ENCODE measurements around the gene NCKAP5.

The NCKAP5 gene

GRCh38 chr2:133515271-133515670 lies 53.0 kb downstream of the NCKAP5 start:
- 88% methylated on average over 1 of the region's 2 CpGs for WGBS (ENCODE audit: insufficient coverage)
- POLR2A ChIA-PET: no interaction called here
- Histone ChIP-seq H3K4me1 (ENCODE audit: control extremely low read depth in 1 of 4, control insufficient read depth in 4 of 4, insufficient read depth in 4 of 4, low read length in 3 of 4) (no peaks in the 10 kb centered on the region), H3K4me3 (ENCODE audit: control insufficient read depth in 1 of 7, extremely low read depth in 1 of 7, insufficient read depth in 4 of 7, low read depth in 2 of 7, low read length in 6 of 7) (no peak overlapping the region), H3K27ac (ENCODE audit: insufficient read depth in 1 of 2, low read depth in 1 of 2, low read length in 2 of 2, poor library complexity in 1 of 2, severe bottlenecking in 2 of 2) (no peak overlapping the region), H3K27me3 (replicated peaks in 2 of 5; ENCODE audit: control insufficient read depth in 4 of 5, insufficient read depth in 5 of 5, low read length in 4 of 5) (no peaks in the 10 kb centered on the region), H3K9me3 (ENCODE audit: control extremely low read depth in 1 of 5, control insufficient read depth in 4 of 5, insufficient read depth in 2 of 5, low read depth in 1 of 5, low read length in 4 of 5) (no peaks in the 10 kb centered on the region), H3K36me3 (ENCODE audit: control insufficient read depth in 4 of 4, insufficient read depth in 4 of 4, low read length in 3 of 4) (no peaks in the 10 kb centered on the region)
- CTCF ChIA-PET: no interaction called here
- DNase-seq: no peak

- Histone ChIP-seq H3K4me1 (ENCODE audit: control extremely low read depth in 1 of 4, control insufficient read depth in 4 of 4, insufficient read depth in 4 of 4, low read length in 3 of 4) (no peaks in the 10 kb centered on the region), H3K27ac (ENCODE audit: insufficient read depth in 1 of 2, low read depth in 1 of 2, low read length in 2 of 2, poor library complexity in 1 of 2, severe bottlenecking in 2 of 2) (no peak overlapping the region), H3K4me3 (ENCODE audit: control insufficient read depth in 1 of 7, extremely low read depth in 1 of 7, insufficient read depth in 4 of 7, low read depth in 2 of 7, low read length in 6 of 7) (no peak overlapping the region), H3K36me3 (ENCODE audit: control insufficient read depth in 4 of 4, insufficient read depth in 4 of 4, low read length in 3 of 4) (no peaks in the 10 kb centered on the region), H3K27me3 (replicated peaks in 2 of 5; ENCODE audit: control insufficient read depth in 4 of 5, insufficient read depth in 5 of 5, low read length in 4 of 5) (no peaks in the 10 kb centered on the region), H3K9me3 (ENCODE audit: control extremely low read depth in 1 of 5, control insufficient read depth in 4 of 5, insufficient read depth in 2 of 5, low read depth in 1 of 5, low read length in 4 of 5) (no peaks in the 10 kb centered on the region)
- ChIA-PET POLR2A (no interaction called here), CTCF (no interaction called here)
- no peak for DNase-seq
- 96% methylated on average over 6 of the region's 8 CpGs for WGBS (ENCODE audit: insufficient coverage)
Measured at GRCh38 chr2:133513893-133514292, 54.4 kb downstream of the NCKAP5 start.

GRCh38 chr2:133512121-133512520 lies 56.1 kb downstream of the NCKAP5 start:
- WGBS (ENCODE audit: insufficient coverage): no CpG with 5 or more reads among the region's 4 CpGs
- Histone ChIP-seq H3K27ac (ENCODE audit: insufficient read depth in 1 of 2, low read depth in 1 of 2, low read length in 2 of 2, poor library complexity in 1 of 2, severe bottlenecking in 2 of 2) (no peak overlapping the region), H3K4me3 (ENCODE audit: control insufficient read depth in 1 of 7, extremely low read depth in 1 of 7, insufficient read depth in 4 of 7, low read depth in 2 of 7, low read length in 6 of 7) (no peak overlapping the region), H3K36me3 (ENCODE audit: control insufficient read depth in 4 of 4, insufficient read depth in 4 of 4, low read length in 3 of 4) (no peaks in the 10 kb centered on the region), H3K27me3 (replicated peaks in 2 of 5; ENCODE audit: control insufficient read depth in 4 of 5, insufficient read depth in 5 of 5, low read length in 4 of 5) (no peaks in the 10 kb centered on the region), H3K9me3 (ENCODE audit: control extremely low read depth in 1 of 5, control insufficient read depth in 4 of 5, insufficient read depth in 2 of 5, low read depth in 1 of 5, low read length in 4 of 5) (no peaks in the 10 kb centered on the region), H3K4me1 (ENCODE audit: control extremely low read depth in 1 of 4, control insufficient read depth in 4 of 4, insufficient read depth in 4 of 4, low read length in 3 of 4) (no peaks in the 10 kb centered on the region)
- no peak for DNase-seq
- CTCF ChIA-PET: no interaction called here
- POLR2A ChIA-PET: no interaction called here

- ChIA-PET POLR2A (no interaction called here), CTCF (no interaction called here)
- Histone ChIP-seq H3K27ac (ENCODE audit: insufficient read depth in 1 of 2, low read depth in 1 of 2, low read length in 2 of 2, poor library complexity in 1 of 2, severe bottlenecking in 2 of 2) (no peak overlapping the region), H3K4me1 (ENCODE audit: control extremely low read depth in 1 of 4, control insufficient read depth in 4 of 4, insufficient read depth in 4 of 4, low read length in 3 of 4) (no peaks in the 10 kb centered on the region), H3K4me3 (ENCODE audit: control insufficient read depth in 1 of 7, extremely low read depth in 1 of 7, insufficient read depth in 4 of 7, low read depth in 2 of 7, low read length in 6 of 7) (no peak overlapping the region), H3K27me3 (replicated peaks in 2 of 5; ENCODE audit: control insufficient read depth in 4 of 5, insufficient read depth in 5 of 5, low read length in 4 of 5) (no peaks in the 10 kb centered on the region), H3K9me3 (ENCODE audit: control extremely low read depth in 1 of 5, control insufficient read depth in 4 of 5, insufficient read depth in 2 of 5, low read depth in 1 of 5, low read length in 4 of 5) (no peaks in the 10 kb centered on the region), H3K36me3 (ENCODE audit: control insufficient read depth in 4 of 4, insufficient read depth in 4 of 4, low read length in 3 of 4) (no peaks in the 10 kb centered on the region)
- WGBS (ENCODE audit: insufficient coverage): 83% methylated on average over 1 of the region's 1 CpG
- no peak for DNase-seq
Measured at GRCh38 chr2:133511679-133512078, 56.6 kb downstream of the NCKAP5 start.

GRCh38 chr2:133509777-133510176 lies 58.5 kb downstream of the NCKAP5 start:
- H3K27ac ChIP-seq (ENCODE audit: insufficient read depth in 1 of 2, low read depth in 1 of 2, low read length in 2 of 2, poor library complexity in 1 of 2, severe bottlenecking in 2 of 2): no peak overlapping the region
- H3K36me3 ChIP-seq (ENCODE audit: control insufficient read depth in 4 of 4, insufficient read depth in 4 of 4, low read length in 3 of 4): no peaks in the 10 kb centered on the region
- no peaks in the 10 kb centered on the region for H3K27me3 ChIP-seq (replicated peaks in 2 of 5; ENCODE audit: control insufficient read depth in 4 of 5, insufficient read depth in 5 of 5, low read length in 4 of 5)
- ChIA-PET CTCF (no interaction called here), POLR2A (no interaction called here)
- no peak for DNase-seq
- H3K4me3 ChIP-seq (ENCODE audit: control insufficient read depth in 1 of 7, extremely low read depth in 1 of 7, insufficient read depth in 4 of 7, low read depth in 2 of 7, low read length in 6 of 7): no peak overlapping the region
- H3K4me1 ChIP-seq (ENCODE audit: control extremely low read depth in 1 of 4, control insufficient read depth in 4 of 4, insufficient read depth in 4 of 4, low read length in 3 of 4): no peaks in the 10 kb centered on the region
- WGBS (ENCODE audit: insufficient coverage): 94% methylated on average over 6 of the region's 6 CpGs
- H3K9me3 ChIP-seq (ENCODE audit: control extremely low read depth in 1 of 5, control insufficient read depth in 4 of 5, insufficient read depth in 2 of 5, low read depth in 1 of 5, low read length in 4 of 5): no peaks in the 10 kb centered on the region

DNA sequence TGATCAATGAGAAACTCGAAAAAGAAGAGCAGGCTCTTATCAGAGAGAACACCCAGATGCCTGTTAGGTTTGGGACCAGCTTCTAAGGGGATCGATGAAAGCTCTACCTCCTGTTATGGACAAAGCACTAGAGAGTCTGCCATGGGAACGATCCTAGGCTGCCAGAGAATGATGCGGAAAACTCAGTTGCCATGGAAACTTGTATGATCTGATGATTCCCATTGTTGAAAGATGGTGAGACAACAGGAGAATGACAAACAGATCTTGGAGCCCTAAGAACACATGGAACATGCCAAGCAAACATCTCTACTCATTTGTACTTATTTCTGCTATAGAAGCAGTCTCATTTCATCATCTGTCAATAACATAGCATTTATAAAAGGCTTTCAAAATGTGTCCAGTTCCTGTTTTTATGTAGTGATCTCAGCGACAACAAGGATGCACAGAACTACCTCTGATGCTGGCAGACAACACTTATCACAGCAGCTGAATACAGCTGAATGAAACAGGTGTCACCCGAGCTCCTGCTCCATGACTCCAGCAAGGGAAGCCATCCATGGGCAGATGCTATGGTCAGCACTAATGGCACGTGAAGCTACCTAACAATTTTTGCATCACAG lies 59.6 kb downstream of the NCKAP5 start:
- Histone ChIP-seq H3K9me3 (ENCODE audit: control extremely low read depth in 1 of 5, control insufficient read depth in 4 of 5, insufficient read depth in 2 of 5, low read depth in 1 of 5, low read length in 4 of 5) (no peaks in the 10 kb centered on the region), H3K27me3 (replicated peaks in 2 of 5; ENCODE audit: control insufficient read depth in 4 of 5, insufficient read depth in 5 of 5, low read length in 4 of 5) (no peaks in the 10 kb centered on the region), H3K4me3 (ENCODE audit: control insufficient read depth in 1 of 7, extremely low read depth in 1 of 7, insufficient read depth in 4 of 7, low read depth in 2 of 7, low read length in 6 of 7) (no peak overlapping the region), H3K4me1 (ENCODE audit: control extremely low read depth in 1 of 4, control insufficient read depth in 4 of 4, insufficient read depth in 4 of 4, low read length in 3 of 4) (no peaks in the 10 kb centered on the region), H3K36me3 (ENCODE audit: control insufficient read depth in 4 of 4, insufficient read depth in 4 of 4, low read length in 3 of 4) (no peaks in the 10 kb centered on the region), H3K27ac (ENCODE audit: insufficient read depth in 1 of 2, low read depth in 1 of 2, low read length in 2 of 2, poor library complexity in 1 of 2, severe bottlenecking in 2 of 2) (no peak overlapping the region)
- ChIA-PET POLR2A (no interaction called here), CTCF (no interaction called here)
- 92% methylated on average over 6 of the region's 7 CpGs for WGBS (ENCODE audit: insufficient coverage)
- no peak for DNase-seq

- POLR2A ChIA-PET: no interaction called here
- 82% methylated on average over 4 of the region's 6 CpGs for WGBS (ENCODE audit: insufficient coverage)
- H3K27me3 ChIP-seq (replicated peaks in 2 of 5; ENCODE audit: control insufficient read depth in 4 of 5, insufficient read depth in 5 of 5, low read length in 4 of 5): no peaks in the 10 kb centered on the region
- no peaks in the 10 kb centered on the region for H3K36me3 ChIP-seq (ENCODE audit: control insufficient read depth in 4 of 4, insufficient read depth in 4 of 4, low read length in 3 of 4)
- H3K4me1 ChIP-seq (ENCODE audit: control extremely low read depth in 1 of 4, control insufficient read depth in 4 of 4, insufficient read depth in 4 of 4, low read length in 3 of 4): no peaks in the 10 kb centered on the region
- H3K9me3 ChIP-seq (ENCODE audit: control extremely low read depth in 1 of 5, control insufficient read depth in 4 of 5, insufficient read depth in 2 of 5, low read depth in 1 of 5, low read length in 4 of 5): peaks cover 0 to 2% (median 0%) of the 10 kb centered on the region in 5 experiments
- CTCF ChIA-PET: no interaction called here
- no peak overlapping the region for H3K4me3 ChIP-seq (ENCODE audit: control insufficient read depth in 1 of 7, extremely low read depth in 1 of 7, insufficient read depth in 4 of 7, low read depth in 2 of 7, low read length in 6 of 7)
- DNase-seq: no peak
- H3K27ac ChIP-seq (ENCODE audit: insufficient read depth in 1 of 2, low read depth in 1 of 2, low read length in 2 of 2, poor library complexity in 1 of 2, severe bottlenecking in 2 of 2): no peak overlapping the region
Measured at GRCh38 chr2:133506996-133507395, 61.3 kb downstream of the NCKAP5 start.

Measured in common myeloid progenitor, CD34-positive (primary cell).